ENCODE data around the gene TRERF1. TPM values are rescaled to one million over a fixed set of nuclear protein-coding genes. Genes with fewer than 3 reads are reported as not detected.

TRERF1 gene
- polyA plus RNA-seq, 1 donor (not counting 4 experiments of a cell fraction or from before 2014, with no cell fraction given): 4.8 TPM

DNA sequence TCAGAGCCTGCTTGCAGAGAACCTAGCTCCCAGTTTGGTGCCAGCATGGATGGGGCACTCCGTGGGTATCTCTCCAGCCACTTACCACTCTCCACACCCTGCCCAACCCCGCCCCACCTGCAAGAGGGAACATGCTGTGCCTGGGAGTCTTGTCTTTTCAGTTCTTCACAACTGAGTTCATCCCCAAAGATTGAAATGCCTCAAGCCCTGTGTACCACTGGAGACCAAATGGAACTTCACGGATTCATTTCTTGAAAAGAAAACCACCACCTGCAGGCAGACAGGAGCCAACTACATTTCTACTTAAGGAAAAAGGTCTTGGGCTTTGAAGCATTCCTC lies 50.1 kb downstream of the TRERF1 start:
- Histone ChIP-seq H2AFZ (ENCODE audit: control insufficient read depth, low read length) (no peak overlapping the region), H3K9me3 (ENCODE audit: control insufficient read depth, low read depth, low read length) (no peaks in the 10 kb centered on the region), H3K27me3 (ENCODE audit: control insufficient read depth, extremely low read depth, insufficient read depth, low read length) (no peaks in the 10 kb centered on the region), H3K9me1 (ENCODE audit: control insufficient read depth, extremely low read depth, insufficient read depth, low read length) (peaks cover 2% of the 10 kb centered on the region), H3K9ac (ENCODE audit: control insufficient read depth, extremely low read depth, insufficient read depth, low read length) (no peak overlapping the region), H3K4me2 (ENCODE audit: control insufficient read depth, extremely low read depth, insufficient read depth, low read depth, low read length) (peak overlapping the region; percentile 93), H3K4me3 (ENCODE audit: control insufficient read depth in 2 of 3, extremely low read depth in 1 of 3, insufficient read depth in 2 of 3, low read depth in 1 of 3, low read length in 3 of 3) (peak overlapping the region in 1 of 3 experiments; percentile 15), H3K36me3 (ENCODE audit: control insufficient read depth in 2 of 2, extremely low read depth in 1 of 2, insufficient read depth in 2 of 2, low read length in 2 of 2) (peaks cover 0 to 3% of the 10 kb centered on the region in 2 experiments), H4K20me1 (ENCODE audit: control insufficient read depth, extremely low read depth, insufficient read depth, low read length) (no peaks in the 10 kb centered on the region), H3K79me2 (ENCODE audit: control insufficient read depth, insufficient read depth, low read length) (peaks cover 43% of the 10 kb centered on the region), H3K4me1 (ENCODE audit: control insufficient read depth, extremely low read depth, insufficient read depth, low read length) (peaks cover 56% of the 10 kb centered on the region), H3K27ac (ENCODE audit: control insufficient read depth, insufficient read depth, low read length) (peak overlapping the region; percentile 92)
- no peak for DNase-seq (ENCODE audit: low read depth, low spot score)
- no peak for TF ChIP-seq EZH2 (IDR thresholded peaks at IDR 0.05; ENCODE audit: low read length)
- TF ChIP-seq, protein P1, sequence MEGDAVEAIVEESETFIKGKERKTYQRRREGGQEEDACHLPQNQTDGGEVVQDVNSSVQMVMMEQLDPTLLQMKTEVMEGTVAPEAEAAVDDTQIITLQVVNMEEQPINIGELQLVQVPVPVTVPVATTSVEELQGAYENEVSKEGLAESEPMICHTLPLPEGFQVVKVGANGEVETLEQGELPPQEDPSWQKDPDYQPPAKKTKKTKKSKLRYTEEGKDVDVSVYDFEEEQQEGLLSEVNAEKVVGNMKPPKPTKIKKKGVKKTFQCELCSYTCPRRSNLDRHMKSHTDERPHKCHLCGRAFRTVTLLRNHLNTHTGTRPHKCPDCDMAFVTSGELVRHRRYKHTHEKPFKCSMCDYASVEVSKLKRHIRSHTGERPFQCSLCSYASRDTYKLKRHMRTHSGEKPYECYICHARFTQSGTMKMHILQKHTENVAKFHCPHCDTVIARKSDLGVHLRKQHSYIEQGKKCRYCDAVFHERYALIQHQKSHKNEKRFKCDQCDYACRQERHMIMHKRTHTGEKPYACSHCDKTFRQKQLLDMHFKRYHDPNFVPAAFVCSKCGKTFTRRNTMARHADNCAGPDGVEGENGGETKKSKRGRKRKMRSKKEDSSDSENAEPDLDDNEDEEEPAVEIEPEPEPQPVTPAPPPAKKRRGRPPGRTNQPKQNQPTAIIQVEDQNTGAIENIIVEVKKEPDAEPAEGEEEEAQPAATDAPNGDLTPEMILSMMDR (optimal IDR thresholded peaks at IDR 0.05 in 1 of 3, IDR thresholded peaks at IDR 0.05 in 1 of 3, conservative IDR thresholded peaks at IDR 0.05 in 1 of 3; ENCODE audit: extremely low read depth in 1 of 3, insufficient read depth in 2 of 3, low read length in 3 of 3): no peak
- FAIRE-seq: peak; percentile 49
- dilution Hi-C loops (cut with MboI; ENCODE audit: extremely low pct_ligation_motif_present, low sequenced_read_pairs): no loop called here

DNA sequence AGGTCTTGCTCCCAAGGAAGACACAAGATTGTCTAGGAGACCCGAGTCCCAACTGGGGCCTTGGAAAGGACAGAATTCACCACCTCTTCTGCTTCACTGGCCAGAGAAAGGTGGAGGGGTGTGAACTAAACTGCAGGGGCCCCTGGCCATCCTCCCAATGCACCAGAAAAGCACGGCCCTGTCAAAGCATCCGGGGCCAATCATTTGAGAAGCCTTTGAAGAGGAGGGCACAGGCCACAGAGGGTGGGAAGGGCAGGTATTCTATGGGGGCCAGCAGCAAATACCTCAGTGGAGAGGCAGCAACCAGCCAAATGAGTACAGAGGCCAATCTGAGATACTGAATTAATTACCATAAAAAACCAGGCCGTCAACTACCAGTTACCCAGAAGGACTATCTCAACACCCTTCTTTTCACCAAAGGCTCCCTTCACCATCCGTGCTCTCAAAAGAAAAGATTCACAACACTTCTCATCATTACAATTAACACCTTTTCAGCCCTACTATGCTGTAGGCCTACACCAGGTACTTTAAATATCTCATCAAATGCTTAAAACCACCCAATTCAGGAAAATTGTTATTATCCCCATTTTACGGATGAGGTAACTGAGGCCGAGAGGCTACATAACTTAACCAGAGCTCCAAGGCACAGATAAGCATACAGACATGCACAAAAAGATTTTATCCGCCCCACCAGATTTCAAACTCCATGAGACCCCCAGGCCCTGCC lies 50.7 kb downstream of the TRERF1 start:
- Histone ChIP-seq H3K9me1 (ENCODE audit: control insufficient read depth, extremely low read depth, insufficient read depth, low read length) (no peaks in the 10 kb centered on the region), H3K27ac (ENCODE audit: control insufficient read depth, insufficient read depth, low read length) (no peak overlapping the region), H2AFZ (ENCODE audit: control insufficient read depth, low read length) (no peak overlapping the region), H3K4me3 (ENCODE audit: control insufficient read depth in 2 of 3, extremely low read depth in 1 of 3, insufficient read depth in 2 of 3, low read depth in 1 of 3, low read length in 3 of 3) (no peak overlapping the region), H3K4me2 (ENCODE audit: control insufficient read depth, extremely low read depth, insufficient read depth, low read depth, low read length) (peak overlapping the region; percentile 93), H3K9ac (ENCODE audit: control insufficient read depth, extremely low read depth, insufficient read depth, low read length) (no peak overlapping the region), H3K36me3 (ENCODE audit: control insufficient read depth in 2 of 2, extremely low read depth in 1 of 2, insufficient read depth in 2 of 2, low read length in 2 of 2) (peaks cover 0 to 3% of the 10 kb centered on the region in 2 experiments), H3K27me3 (ENCODE audit: control insufficient read depth, extremely low read depth, insufficient read depth, low read length) (no peaks in the 10 kb centered on the region), H3K79me2 (ENCODE audit: control insufficient read depth, insufficient read depth, low read length) (peaks cover 38% of the 10 kb centered on the region), H3K4me1 (ENCODE audit: control insufficient read depth, extremely low read depth, insufficient read depth, low read length) (peaks cover 50% of the 10 kb centered on the region), H4K20me1 (ENCODE audit: control insufficient read depth, extremely low read depth, insufficient read depth, low read length) (no peaks in the 10 kb centered on the region), H3K9me3 (ENCODE audit: control insufficient read depth, low read depth, low read length) (no peaks in the 10 kb centered on the region)
- dilution Hi-C loops (cut with MboI; ENCODE audit: extremely low pct_ligation_motif_present, low sequenced_read_pairs): no loop called here
- DNase-seq (ENCODE audit: low read depth, low spot score) (no peak), FAIRE-seq (no peak)
- TF ChIP-seq, protein P1 (optimal IDR thresholded peaks at IDR 0.05 in 1 of 3, IDR thresholded peaks at IDR 0.05 in 1 of 3, conservative IDR thresholded peaks at IDR 0.05 in 1 of 3; ENCODE audit: extremely low read depth in 1 of 3, insufficient read depth in 2 of 3, low read length in 3 of 3): no peak
- TF ChIP-seq EZH2 (IDR thresholded peaks at IDR 0.05; ENCODE audit: low read length): no peak

Measured in keratinocyte (primary cell).